ENCODE measurements around the gene FOCAD. TPM values are rescaled to one million over a fixed set of nuclear protein-coding genes. Genes with fewer than 3 reads are reported as not detected.

Gene FOCAD
- total RNA-seq, 1 experiment from 2014 or later: 40.7 TPM

GRCh38 chr9:20742833-20743232 is 58.8 kb downstream of the FOCAD start (continued):
- TF ChIP-seq ZBTB33 (IDR thresholded peaks at IDR 0.05; ENCODE audit: extremely low read depth, insufficient replicate concordance, low read length) (no peak), EZH2phosphoT487 (IDR thresholded peaks at IDR 0.05; ENCODE audit: borderline replicate concordance) (no peak)

GRCh38 chr9:20744036-20744630 is 60.1 kb downstream of the FOCAD start:
- intact Hi-C loops (cut with micrococcal nuclease): no loop called here
- ChIA-PET RAD21 (ENCODE audit: low non-redundant PET in 1 of 2, low total read pairs in 2 of 2, uncharacterized antibody in 2 of 2, unreplicated experiment in 2 of 2) (no interaction called here), POLR2A (no interaction called here), CTCF (no interaction called here)
- ATAC-seq (no peak), DNase-seq (ENCODE audit: low read depth, low spot score) (no peak)
- Histone ChIP-seq H3K9ac (ENCODE audit: low read length) (no peak overlapping the region), H3K27ac (ENCODE audit: low read depth, low read length) (no peak overlapping the region), H3K4me1 (ENCODE audit: control insufficient read depth in 1 of 2, insufficient read depth in 2 of 2, low read length in 2 of 2) (no peaks in the 10 kb centered on the region), H4K20me1 (ENCODE audit: insufficient read depth) (no peaks in the 10 kb centered on the region), H3K27me3 (ENCODE audit: insufficient read depth, low read length) (no peaks in the 10 kb centered on the region), H3K4me2 (ENCODE audit: low read length) (no peak overlapping the region), H3K9me3 (ENCODE audit: control insufficient read depth in 1 of 2, insufficient read depth in 1 of 2, low read depth in 1 of 2, low read length in 2 of 2) (no peaks in the 10 kb centered on the region), H3K79me2 (ENCODE audit: insufficient read depth, low read length) (no peaks in the 10 kb centered on the region), H3K9me2 (ENCODE audit: insufficient read depth) (no peaks in the 10 kb centered on the region), H3K4me3 (replicated peaks in 1 of 2; ENCODE audit: low read depth in 1 of 2, low read length in 2 of 2) (no peak overlapping the region), H2AFZ (ENCODE audit: low read depth, low read length, poor library complexity, severe bottlenecking) (no peak overlapping the region), H3K36me3 (ENCODE audit: control insufficient read depth in 1 of 2, insufficient read depth in 2 of 2, low read length in 2 of 2) (no peaks in the 10 kb centered on the region)
- BruUV-seq (replicated peaks): no TSS peak
- TF ChIP-seq EGR1 (IDR thresholded peaks at IDR 0.05; ENCODE audit: low read depth): no peak
- TF ChIP-seq ZFX (IDR thresholded peaks at IDR 0.05): no peak
- no peak for TF ChIP-seq POLR2AphosphoS5 (IDR thresholded peaks at IDR 0.05; ENCODE audit: low read depth, low read length)
- no peak for TF ChIP-seq CBX3 (IDR thresholded peaks at IDR 0.05; ENCODE audit: low read depth)
- TF ChIP-seq EZH2phosphoT487 (IDR thresholded peaks at IDR 0.05; ENCODE audit: borderline replicate concordance): no peak
- TF ChIP-seq FOSL1 (IDR thresholded peaks at IDR 0.05; ENCODE audit: low read depth): no peak
- TF ChIP-seq EZH2 (IDR thresholded peaks at IDR 0.05): no peak
- TF ChIP-seq SP1 (IDR thresholded peaks at IDR 0.05; ENCODE audit: low read depth): no peak

Measured in HCT116 (cell line).